Right cardiac atrium (tissue), 5 donors: ENCODE data around the gene ABHD6. TPM values are rescaled to one million over a fixed set of nuclear protein-coding genes. Genes with fewer than 3 reads are reported as not detected.

Experiments used
- ATAC-seq, 2 donors: fragments of 200-7000 bp; cut with Tn5 transposase; one replicate each; pipeline versions ENCODE4 v1.8.0 to v1.9.1; 2020; ENCODE audit warnings: moderate library complexity in 2 of 2, mild to moderate bottlenecking in 1 of 2
- DNase-seq, 3 donors: peaks; one replicate each; pipeline ENCODE4 v3.0.0-alpha.2; 2020
- H3K27ac ChIP-seq: one replicate; pipeline ENCODE4 v1.5.1; 2013; ENCODE audit warnings: mild to moderate bottlenecking, low read length, control low read depth, moderate library complexity
- H3K27me3 ChIP-seq: one replicate; pipeline ENCODE4 v1.6.1; 2013; ENCODE audit not compliant: control insufficient read depth, insufficient read depth
- H3K4me1 ChIP-seq: one replicate; pipeline ENCODE4 v1.6.1; 2013; ENCODE audit warnings: low read length; ENCODE audit not compliant: control insufficient read depth, insufficient read depth
- H3K4me3 ChIP-seq: one replicate; pipeline ENCODE4 v1.5.1; 2013; ENCODE audit warnings: low read length, control low read depth
- H3K9me3 ChIP-seq: one replicate; pipeline ENCODE4 v1.6.1; 2013; ENCODE audit warnings: low read length; ENCODE audit not compliant: control insufficient read depth
- WGBS: extraction: QIAGEN DNeasy Blood & Tissue Kit; methylation state at CpG from one replicate; pipeline ENCODE4 v1.1.7; 2013; 5-methylcytosine and 5-hydroxymethylcytosine counted together
- intact Hi-C, 4 donors: fragments of 100-400 bp; cut with DNase I; formaldehyde crosslinking; loops; one replicate each; pipeline versions ENCODE4 v1.11.0 to v1.14.0; 2022 to 2023
- polyA plus RNA-seq: library from polyadenylated mRNA; stranded (reverse); fragments of 200-250 nt; gene quantifications from one replicate; pipeline ENCODE4 v1.2.3, GENCODE V29; 2013
- total RNA-seq, 4 donors: library from RNA; stranded (reverse); fragmentation: NEBNext Ultra II Directional; extraction: Animal tissue kit (Norgen Biotek cat#: 25700); gene quantifications; one replicate each; pipeline ENCODE4 v1.2.1, GENCODE V29; 2021
- donor health status: healthy with polysubstance abuse.
- donor health status: DM: no; HTN: yes; CAD: no.
- donor health status: DM: no; HTN: no; CAD: no.
- donor health status: DM: no; HTN: yes; CAD: no; lungs with severe emphysema.
- donor health status: DM: yes; HTN: yes; CAD: no.

The ABHD6 gene
- total and polyA plus RNA-seq, 5 donors: 6.1 to 13.4 (median 10.6) TPM

- Histone ChIP-seq H3K9me3 (no peaks in the 10 kb centered on the region), H3K4me3 (no peak overlapping the region), H3K4me1 (no peaks in the 10 kb centered on the region), H3K27me3 (no peaks in the 10 kb centered on the region), H3K27ac (no peak overlapping the region)
- ATAC-seq (no peak), DNase-seq (no peak)
- intact Hi-C loops: loop anchor here in 1 of 4 donors (5.0 kb wide), 1 partner anchor 111 kb away; no protein-coding TSS in a partner anchor
- 69% methylated on average over 3 of the region's 3 CpGs for WGBS
Observed at GRCh38 chr3:58298190-58298589, 60.6 kb downstream of the ABHD6 start.

- no peak for DNase-seq
- no peak for ATAC-seq
- H3K4me1 ChIP-seq: no peaks in the 10 kb centered on the region
- H3K27me3 ChIP-seq: no peaks in the 10 kb centered on the region
- intact Hi-C loops: loop anchor here in 1 of 4 donors (5.0 kb wide), 1 partner anchor 112 kb away; no protein-coding TSS in a partner anchor
- H3K4me3 ChIP-seq: no peak overlapping the region
- 72% methylated on average over 2 of the region's 2 CpGs for WGBS
- no peak overlapping the region for H3K27ac ChIP-seq
- H3K9me3 ChIP-seq: no peaks in the 10 kb centered on the region
Observed at GRCh38 chr3:58299075-58299474, 61.5 kb downstream of the ABHD6 start.

- intact Hi-C loops: loop anchor here (2.0 to 5.0 kb wide), 3 partner anchors 63 to 113 kb away; partner anchors contain the start of gene ABHD6 (in 2 of the 4)
- 15% methylated on average over 8 of the region's 8 CpGs for WGBS
- H3K27ac ChIP-seq: no peak overlapping the region
- no peaks in the 10 kb centered on the region for H3K27me3 ChIP-seq
- ATAC-seq: no peak
- no peaks in the 10 kb centered on the region for H3K4me1 ChIP-seq
- no peak for DNase-seq
- no peak overlapping the region for H3K4me3 ChIP-seq
- no peaks in the 10 kb centered on the region for H3K9me3 ChIP-seq
Observed at GRCh38 chr3:58299839-58300516, 62.4 kb downstream of the ABHD6 start.

GRCh38 chr3:58305882-58306711 is 68.5 kb downstream of the ABHD6 start, which contains the start of the genes HTD2 and RPP14:
HTD2 (plus strand) TSS chr3:58306520; CDS start chr3:58317614, 11,094 bp downstream.
RPP14 (plus strand) TSS chr3:58306245; CDS start chr3:58310330, 4,085 bp downstream.
- no peaks in the 10 kb centered on the region for H3K9me3 ChIP-seq
- peak within 1 kb of the TSS; percentile 88 for H3K4me3 ChIP-seq
- 4% methylated on average over 71 of the region's 71 CpGs for WGBS
- H3K27ac ChIP-seq: peak within 1 kb of the TSS; percentile 100
- DNase-seq (peak; percentile 99 to 100 (median 100)), ATAC-seq (peak; percentile 95 to 96)
- no peaks in the 10 kb centered on the region for H3K27me3 ChIP-seq
- intact Hi-C loops: no loop called here
- H3K4me1 ChIP-seq: peaks cover 5% of the 10 kb centered on the region

GRCh38 chr3:58307639-58308215 is 70.1 kb downstream of the ABHD6 start:
- peak overlapping the region; percentile 88 for H3K4me3 ChIP-seq
- H3K27ac ChIP-seq: peak overlapping the region; percentile 100
- intact Hi-C loops: no loop called here
- WGBS: 23% methylated on average over 10 of the region's 10 CpGs
- no peaks in the 10 kb centered on the region for H3K9me3 ChIP-seq
- ATAC-seq (no peak), DNase-seq (no peak)
- H3K4me1 ChIP-seq: peaks cover 5% of the 10 kb centered on the region
- H3K27me3 ChIP-seq: no peaks in the 10 kb centered on the region

GRCh38 chr3:58308728-58309127 is 71.1 kb downstream of the ABHD6 start:
- H3K27me3 ChIP-seq: no peaks in the 10 kb centered on the region
- no peaks in the 10 kb centered on the region for H3K9me3 ChIP-seq
- no peak overlapping the region for H3K27ac ChIP-seq
- no peak for ATAC-seq
- H3K4me1 ChIP-seq: peaks cover 5% of the 10 kb centered on the region
- WGBS: 4% methylated on average over 1 of the region's 1 CpG
- H3K4me3 ChIP-seq: peak overlapping the region; percentile 16
- intact Hi-C loops: no loop called here
- DNase-seq: no peak

- no peak overlapping the region for H3K27ac ChIP-seq
- intact Hi-C loops: loop anchor here in 2 of 4 donors (10.0 kb wide), 2 partner anchors 207 to 217 kb away; partner anchors contain the start of gene ACOX2 (in 1 of the 2)
Observed at GRCh38 chr3:58317811-58318210, 80.2 kb downstream of the ABHD6 start.

GRCh38 chr3:58321791-58322190 is 84.2 kb downstream of the ABHD6 start:
- Histone ChIP-seq H3K27me3 (no peaks in the 10 kb centered on the region), H3K4me3 (no peak overlapping the region), H3K9me3 (no peaks in the 10 kb centered on the region), H3K27ac (no peak overlapping the region), H3K4me1 (no peaks in the 10 kb centered on the region)
- WGBS: 92% methylated on average over 7 of the region's 7 CpGs
- ATAC-seq (no peak), DNase-seq (no peak)
- intact Hi-C loops: loop anchor here in 2 of 4 donors (5.0 to 10.0 kb wide), 3 partner anchors 91 to 211 kb away; partner anchors contain the start of gene KCTD6 (in 1 of the 2)

More at GRCh38 chr3:58317811-58318210, 80.2 kb downstream of the ABHD6 start:
- Histone ChIP-seq H3K4me1 (no peaks in the 10 kb centered on the region), H3K9me3 (no peaks in the 10 kb centered on the region), H3K4me3 (no peak overlapping the region), H3K27me3 (no peaks in the 10 kb centered on the region)
- no peak for DNase-seq
- 79% methylated on average over 2 of the region's 2 CpGs for WGBS
- ATAC-seq: no peak

- Histone ChIP-seq H3K9me3 (no peaks in the 10 kb centered on the region), H3K4me3 (no peak overlapping the region), H3K27me3 (no peaks in the 10 kb centered on the region), H3K27ac (no peak overlapping the region), H3K4me1 (no peaks in the 10 kb centered on the region)
- DNase-seq (no peak), ATAC-seq (no peak)
- intact Hi-C loops: loop anchor here in 2 of 4 donors (5.0 to 10.0 kb wide), 3 partner anchors 90 to 210 kb away; partner anchors contain the start of gene KCTD6 (in 1 of the 2)
- WGBS: 63% methylated on average over 1 of the region's 1 CpG
Observed at GRCh38 chr3:58322793-58323192, 85.2 kb downstream of the ABHD6 start.

GRCh38 chr3:58323529-58324390 is 86.2 kb downstream of the ABHD6 start:
- Histone ChIP-seq H3K9me3 (no peaks in the 10 kb centered on the region), H3K27ac (no peak overlapping the region), H3K4me1 (no peaks in the 10 kb centered on the region), H3K4me3 (no peak overlapping the region), H3K27me3 (no peaks in the 10 kb centered on the region)
- intact Hi-C loops: loop anchor here in 2 of 4 donors (5.0 to 10.0 kb wide), 3 partner anchors 89 to 209 kb away; partner anchors contain the start of gene KCTD6 (in 1 of the 2)
- 84% methylated on average over 3 of the region's 3 CpGs for WGBS
- no peak for DNase-seq
- ATAC-seq: no peak
